IMR-90 (cell line): Measurements from ENCODE around the gene GRIK1. TPM values are rescaled to one million over a fixed set of nuclear protein-coding genes. Genes with fewer than 3 reads are reported as not detected.

ENCODE experiments used
- ATAC-seq: fragments of 200-7000 bp; cut with Tn5 transposase; 2 replicates; pipeline ENCODE4 v1.9.1; 2020; ENCODE audit warnings: low read depth, mild to moderate bottlenecking, moderate library complexity
- BruUV-seq: library from RNA; stranded (reverse); fragments of 400-500 nt; replicated peaks from 2 replicates; lab custom pipeline; 2021; lab: Mats Ljungman, UMichigan
- CTCF ChIA-PET: fragments of 300-600 bp; formaldehyde crosslinking; extraction: SDS; loops from one replicate; lab custom pipeline; 2021; ENCODE audit warnings: antibody characterized with exemption; lab: Yijun Ruan, JAX
- POLR2A ChIA-PET: fragments of 300-600 bp; sonication (Branson Sonifier 250); formaldehyde crosslinking; loops from one replicate; lab custom pipeline; 2022; ENCODE audit warnings: antibody characterized with exemption; ENCODE audit not compliant: unreplicated experiment; lab: Charles Lee
- DNase-seq: peaks from one replicate; pipeline ENCODE4 v3.0.0; 2013
- H2AFZ ChIP-seq: replicated peaks from 2 replicates; pipeline ENCODE3; 2013; ENCODE audit warnings: low read length, mild to moderate bottlenecking; ENCODE audit not compliant: poor library complexity
- H2AK5ac ChIP-seq: 2 replicates; pipeline ENCODE4 v1.6.1; 2013; ENCODE audit warnings: low read depth, low read length, inconsistent platforms
- H2AK9ac ChIP-seq: replicated peaks from 2 replicates; pipeline ENCODE3; 2013; ENCODE audit warnings: mild to moderate bottlenecking, low read depth, low read length, moderate library complexity; ENCODE audit not compliant: poor library complexity
- H2BK120ac ChIP-seq: 2 replicates; pipeline ENCODE4 v1.6.1; 2013; ENCODE audit warnings: low read depth, low read length, inconsistent platforms
- H2BK15ac ChIP-seq: 3 replicates; pipeline ENCODE4 v1.6.1; 2013; ENCODE audit warnings: low read depth, low read length, inconsistent platforms
- H2BK20ac ChIP-seq: 2 replicates; pipeline ENCODE4 v1.6.1; 2013; ENCODE audit warnings: low read depth, mild to moderate bottlenecking, inconsistent platforms, low read length, moderate library complexity
- H2BK5ac ChIP-seq: 2 replicates; pipeline ENCODE4 v1.6.1; 2013; ENCODE audit warnings: mild to moderate bottlenecking, low read depth, low read length, inconsistent platforms; ENCODE audit not compliant: poor library complexity, severe bottlenecking
- H3K14ac ChIP-seq: replicated peaks from 2 replicates; pipeline ENCODE4 v1.6.1; 2013; ENCODE audit warnings: low read depth, low read length, inconsistent platforms
- H3K18ac ChIP-seq: 2 replicates; pipeline ENCODE4 v1.6.1; 2013; ENCODE audit warnings: low read depth, low read length, control low read depth
- H3K23ac ChIP-seq: 2 replicates; pipeline ENCODE4 v1.6.1; 2013; ENCODE audit warnings: low read depth, low read length, inconsistent platforms
- H3K27ac ChIP-seq: 2 replicates; pipeline ENCODE4 v1.5.1; 2013; ENCODE audit warnings: mild to moderate bottlenecking, control low read depth, low read length; ENCODE audit not compliant: insufficient read depth
- H3K27me3 ChIP-seq: 2 replicates; pipeline ENCODE4 v1.6.1; 2013; ENCODE audit warnings: low read length; ENCODE audit not compliant: control insufficient read depth, insufficient read depth
- H3K36me3 ChIP-seq: 2 replicates; pipeline ENCODE4 v1.6.1; 2013; ENCODE audit warnings: low read length, mixed read lengths; ENCODE audit not compliant: control insufficient read depth, insufficient read depth
- H3K4ac ChIP-seq: 2 replicates; pipeline ENCODE4 v1.6.1; 2013; ENCODE audit warnings: low read depth, low read length, inconsistent platforms
- H3K4me1 ChIP-seq: 2 replicates; pipeline ENCODE4 v1.6.1; 2013; ENCODE audit warnings: low read length, mixed read lengths; ENCODE audit not compliant: control insufficient read depth, insufficient read depth
- H3K4me2 ChIP-seq: 2 replicates; pipeline ENCODE4 v1.6.1; 2013; ENCODE audit warnings: low read depth, mild to moderate bottlenecking, control low read depth, low read length, moderate library complexity
- H3K4me3 ChIP-seq: 2 replicates; pipeline ENCODE4 v1.5.1; 2013; ENCODE audit warnings: low read depth, mild to moderate bottlenecking, control low read depth, low read length, moderate library complexity; ENCODE audit not compliant: insufficient read depth
- H3K56ac ChIP-seq: 2 replicates; pipeline ENCODE4 v1.6.1; 2013; ENCODE audit warnings: low read length, inconsistent platforms; ENCODE audit not compliant: insufficient read depth; ENCODE audit errors: extremely low read depth
- H3K79me1 ChIP-seq, 2 experiments: 2 replicates each; pipeline ENCODE4 v1.6.1; 2013; ENCODE audit warnings: low read length in 2 of 2, inconsistent platforms in 1 of 2, low read depth in 1 of 2
- H3K9ac ChIP-seq: 2 replicates; pipeline ENCODE4 v1.6.1; 2013; ENCODE audit warnings: low read depth, low read length, control low read depth
- H3K9me1 ChIP-seq: 2 replicates; pipeline ENCODE4 v1.6.1; 2013; ENCODE audit warnings: low read length, inconsistent platforms; ENCODE audit not compliant: insufficient read depth
- H3K9me3 ChIP-seq: 2 replicates; pipeline ENCODE4 v1.6.1; 2013; ENCODE audit warnings: low read length; ENCODE audit not compliant: control insufficient read depth, insufficient read depth
- H4K20me1 ChIP-seq: 2 replicates; pipeline ENCODE4 v1.6.1; 2013; ENCODE audit warnings: low read length, inconsistent platforms; ENCODE audit not compliant: insufficient read depth
- H4K5ac ChIP-seq: 2 replicates; pipeline ENCODE4 v1.6.1; 2013; ENCODE audit warnings: mild to moderate bottlenecking, low read depth, low read length, control low read depth
- H4K8ac ChIP-seq, 2 experiments: 2 replicates each; pipeline ENCODE4 v1.6.1; 2013; ENCODE audit warnings: low read depth in 2 of 2, low read length in 2 of 2, control low read depth in 1 of 2, inconsistent platforms in 1 of 2
- H4K91ac ChIP-seq: 2 replicates; pipeline ENCODE4 v1.6.1; 2013; ENCODE audit warnings: low read depth, low read length, inconsistent platforms; ENCODE audit not compliant: insufficient read depth
- NFE2L2 ChIP-seq: fragments of 150-350 bp; IDR thresholded peaks from 2 replicates; pipeline ENCODE4 v1.6.1; 2016; ENCODE audit warnings: low read depth, mild to moderate bottlenecking, low read length
- WGBS, 2 experiments: methylation state at CpG; one replicate each; pipeline versions ENCODE4 v1.1.5 to v1.1.7; 2013; ENCODE audit warnings: missing lambda C conversion rate in 2 of 2; ENCODE audit not compliant: insufficient read length in 1 of 2; ENCODE audit errors: extremely low coverage in 2 of 2; 5-methylcytosine and 5-hydroxymethylcytosine counted together
- dilution Hi-C: fragments of 300-500 bp; cut with HindIII; formaldehyde crosslinking; loops from one replicate; pipeline ENCODE4 v1.14.3; 2018; ENCODE audit warnings: low sequenced_read_pairs; ENCODE audit not compliant: unreplicated experiment
- in situ Hi-C: fragments of 300-500 bp; cut with MboI; formaldehyde crosslinking; loops from 3 replicates; pipeline ENCODE4 v1.14.3; 2019; ENCODE audit warnings: low sequenced_read_pairs, inconsistent platforms, mixed read lengths
- intact Hi-C: fragments of 100-400 bp; cut with micrococcal nuclease; formaldehyde crosslinking; loops from 2 replicates; pipeline ENCODE4 v1.10.0; 2022
- polyA plus RNA-seq, 3 experiments: library from polyadenylated mRNA; depleted of rRNA; stranded (reverse); fragments of >200 nt; gene quantifications; 2 replicates each; pipeline ENCODE4 v1.2.3, GENCODE V29; 2012; ENCODE audit warnings: low replicate concordance in 1 of 3
- total RNA-seq: library from RNA; depleted of rRNA; stranded (reverse); fragments of >200 nt; gene quantifications from 2 replicates; pipeline ENCODE4 v1.2.3, GENCODE V29; 2012

Gene GRIK1
- total and polyA plus RNA-seq, 2 of the 4 experiments (the other 2 are of a cell fraction): not detected

GRCh38 chr21:29613877-29614276 lies 325.9 kb downstream of the GRIK1 start:
- Histone ChIP-seq H3K9me1 (no peaks in the 10 kb centered on the region), H3K27ac (no peak overlapping the region), H3K79me1 (no peaks in the 10 kb centered on the region), H3K14ac (no peak overlapping the region), H2AK9ac (no peak overlapping the region), H3K4me1 (peaks cover 2% of the 10 kb centered on the region; the same call in 1 of the 2 replicates), H3K56ac (no peak overlapping the region), H3K23ac (no peak overlapping the region), H3K4ac (no peak overlapping the region), H3K9me3 (no peaks in the 10 kb centered on the region), H2BK5ac (no peak overlapping the region), H3K9ac (no peak overlapping the region), H3K4me3 (no peak overlapping the region), H3K4me2 (no peak overlapping the region), H4K20me1 (no peaks in the 10 kb centered on the region), H3K18ac (no peak overlapping the region), H4K91ac (no peak overlapping the region), H3K36me3 (no peaks in the 10 kb centered on the region), H3K27me3 (no peaks in the 10 kb centered on the region), H2BK120ac (no peak overlapping the region), H2BK15ac (no peak overlapping the region), H2AK5ac (no peak overlapping the region), H4K8ac (no peak overlapping the region), H2AFZ (no peak overlapping the region), H2BK20ac (no peak overlapping the region), H4K5ac (no peak overlapping the region)
- BruUV-seq: no TSS peak
- ChIA-PET POLR2A (no interaction called here), CTCF (no interaction called here)
- DNase-seq: no peak
- WGBS, 2 experiments: no CpG with 5 or more reads among the region's 3 CpGs
- dilution Hi-C loops: no loop called here
- no peak for ATAC-seq
- intact Hi-C loops: no loop called here
- in situ Hi-C loops: no loop called here
- TF ChIP-seq NFE2L2: no peak
